OCI-M2 (cell line): ENCODE measurements around the gene SBK2.
"Not testable (repeated sequence)": the region's sequence is repeated elsewhere in the genome, so short reads cannot be mapped to it uniquely, and the experiment has no call there.

Source experiments
- DNase-seq: peaks from one replicate; lab custom pipeline; 2025; ENCODE audit not compliant: unreplicated experiment; lab: John Stamatoyannopoulos, UW

Gene SBK2

GRCh38 chr19:55536951-55537740, at the start of gene SBK2:
Gene SBK2 (minus strand): TSS chr19:55537133. CDS start chr19:55536294, 839 bp downstream.
- no peak for DNase-seq

GRCh38 chr19:55585658-55586339, 48.9 kb upstream of the SBK2 start:
- DNase-seq = no peak

- DNase-seq = no peak
Measured at GRCh38 chr19:55584871-55585270, 47.9 kb upstream of the SBK2 start.

GRCh38 chr19:55583897-55584296, 47.0 kb upstream of the SBK2 start:
- not testable (repeated sequence) for DNase-seq

- DNase-seq = not testable (repeated sequence)
Measured at GRCh38 chr19:55582284-55582683, 45.4 kb upstream of the SBK2 start.

- no peak for DNase-seq
Measured at GRCh38 chr19:55581823-55582223, 44.9 kb upstream of the SBK2 start.

- no peak for DNase-seq
Measured at GRCh38 chr19:55581145-55581822, 44.4 kb upstream of the SBK2 start.

- peak; percentile 65 for DNase-seq
Measured at GRCh38 chr19:55580628-55581144, 43.8 kb upstream of the SBK2 start, which contains the start of gene ZNF579. Gene ZNF579 (minus strand): TSS chr19:55580848. CDS start chr19:55579639, 1,209 bp downstream.

GRCh38 chr19:55579766-55580621, 43.1 kb upstream of the SBK2 start:
- no peak for DNase-seq

GRCh38 chr19:55578761-55579747, 42.1 kb upstream of the SBK2 start:
- DNase-seq = no peak

- no peak for DNase-seq
Measured at GRCh38 chr19:55578031-55578760, 41.3 kb upstream of the SBK2 start.

- no peak for DNase-seq
Measured at GRCh38 chr19:55576746-55577145, 39.8 kb upstream of the SBK2 start.

GRCh38 chr19:55573929-55574328, 37.0 kb upstream of the SBK2 start:
- not testable (repeated sequence) for DNase-seq

- DNase-seq = not testable (repeated sequence)
Measured at GRCh38 chr19:55569477-55569876, 32.5 kb upstream of the SBK2 start.

- DNase-seq = no peak
Measured at GRCh38 chr19:55567708-55568328, 30.9 kb upstream of the SBK2 start.

GRCh38 chr19:55566823-55567222, 29.9 kb upstream of the SBK2 start:
- no peak for DNase-seq

GRCh38 chr19:55563261-55563690, 26.3 kb upstream of the SBK2 start:
- DNase-seq = no peak

- no peak for DNase-seq
Measured at GRCh38 chr19:55559684-55560083, 22.8 kb upstream of the SBK2 start.
